DND-41 (cell line): ENCODE measurements around the gene NOL4L.

Experiments
- CTCF ChIP-seq: IDR thresholded peaks from 2 replicates; pipeline ENCODE4 v1.5.1; 2012; ENCODE audit warnings: borderline replicate concordance, low read length, moderate library complexity, mild to moderate bottlenecking; ENCODE audit not compliant: poor library complexity, severe bottlenecking; ENCODE audit errors: extremely low read depth
- EZH2 ChIP-seq: IDR thresholded peaks from 3 replicates; pipeline ENCODE4 v1.6.1; 2012; ENCODE audit warnings: borderline replicate concordance, low read depth, mild to moderate bottlenecking, moderate library complexity, low read length, inconsistent platforms; ENCODE audit not compliant: severe bottlenecking

- TF ChIP-seq CTCF, result no peak
- no peak for TF ChIP-seq EZH2
Observed at GRCh38 chr20:32515631-32516101, 69.5 kb downstream of the NOL4L start.
